ENCODE data around the gene ATP6V0D1. TPM values are rescaled to one million over a fixed set of nuclear protein-coding genes. Genes with fewer than 3 reads are reported as not detected.

Gene ATP6V0D1
- total and polyA plus RNA-seq, 2 experiments from 2014 or later: 20.6 to 68.7 TPM

GRCh38 chr16:67411339-67411738 lies 69.6 kb downstream of the ATP6V0D1 start:
- H3K36me3 Mint-ChIP-seq (ENCODE audit: low read depth): no peaks in the 10 kb centered on the region; the same call in 2 of the 3 replicates
- no peak overlapping the region for H3K4me3 ChIP-seq

More at GRCh38 chr16:67411339-67411738, 69.6 kb downstream of the ATP6V0D1 start:
- Histone ChIP-seq H3K4me2 (no peak overlapping the region), H3K9me2 (ENCODE audit: insufficient read depth) (no peaks in the 10 kb centered on the region), H2AFZ (no peak overlapping the region), H4K20me1 (replicated peaks; ENCODE audit: insufficient read depth) (no peaks in the 10 kb centered on the region; the same call in 1 of the 2 replicates), H3K27ac (ENCODE audit: low read depth) (no peak overlapping the region), H3F3A (replicated peaks; ENCODE audit: low read depth) (peaks cover 6% of the 10 kb centered on the region; the same call in 1 of the 2 replicates), H3K4me1 (ENCODE audit: insufficient read depth) (peaks cover 25% of the 10 kb centered on the region), H3K27me3 (ENCODE audit: insufficient read depth) (no peaks in the 10 kb centered on the region), H3K36me3 (ENCODE audit: insufficient read depth) (no peaks in the 10 kb centered on the region), H3K79me2 (replicated peaks; ENCODE audit: insufficient read depth) (no peaks in the 10 kb centered on the region)
- Mint-ChIP-seq H3K4me1 (peaks cover 28% of the 10 kb centered on the region), H3K9me3 (no peaks in the 10 kb centered on the region), H3K4me3 (no peak overlapping the region), H3K27me3 (ENCODE audit: insufficient read depth, low read depth, poor library complexity) (peaks cover 19% of the 10 kb centered on the region), H3K27ac (no peak overlapping the region)
- TF ChIP-seq STAT1 (IDR thresholded peaks at IDR 0.05; ENCODE audit: unreplicated experiment) (no peak), ZNF331 (CRISPR knock-in tag; IDR thresholded peaks at IDR 0.05; ENCODE audit: low read depth) (no peak), ZNF114 (CRISPR knock-in tag; IDR thresholded peaks at IDR 0.05) (no peak), CTCF (conservative IDR thresholded peaks at IDR 0.05; ENCODE audit: low read depth in 2 of 2) (no peak), JUNB (IDR thresholded peaks at IDR 0.05; ENCODE audit: unreplicated experiment) (no peak), EZH2 (IDR thresholded peaks at IDR 0.05; ENCODE audit: low read depth, unreplicated experiment) (no peak), EZH2phosphoT487 (IDR thresholded peaks at IDR 0.05; ENCODE audit: unreplicated experiment) (no peak)
- TF ChIP-seq, protein P1, sequence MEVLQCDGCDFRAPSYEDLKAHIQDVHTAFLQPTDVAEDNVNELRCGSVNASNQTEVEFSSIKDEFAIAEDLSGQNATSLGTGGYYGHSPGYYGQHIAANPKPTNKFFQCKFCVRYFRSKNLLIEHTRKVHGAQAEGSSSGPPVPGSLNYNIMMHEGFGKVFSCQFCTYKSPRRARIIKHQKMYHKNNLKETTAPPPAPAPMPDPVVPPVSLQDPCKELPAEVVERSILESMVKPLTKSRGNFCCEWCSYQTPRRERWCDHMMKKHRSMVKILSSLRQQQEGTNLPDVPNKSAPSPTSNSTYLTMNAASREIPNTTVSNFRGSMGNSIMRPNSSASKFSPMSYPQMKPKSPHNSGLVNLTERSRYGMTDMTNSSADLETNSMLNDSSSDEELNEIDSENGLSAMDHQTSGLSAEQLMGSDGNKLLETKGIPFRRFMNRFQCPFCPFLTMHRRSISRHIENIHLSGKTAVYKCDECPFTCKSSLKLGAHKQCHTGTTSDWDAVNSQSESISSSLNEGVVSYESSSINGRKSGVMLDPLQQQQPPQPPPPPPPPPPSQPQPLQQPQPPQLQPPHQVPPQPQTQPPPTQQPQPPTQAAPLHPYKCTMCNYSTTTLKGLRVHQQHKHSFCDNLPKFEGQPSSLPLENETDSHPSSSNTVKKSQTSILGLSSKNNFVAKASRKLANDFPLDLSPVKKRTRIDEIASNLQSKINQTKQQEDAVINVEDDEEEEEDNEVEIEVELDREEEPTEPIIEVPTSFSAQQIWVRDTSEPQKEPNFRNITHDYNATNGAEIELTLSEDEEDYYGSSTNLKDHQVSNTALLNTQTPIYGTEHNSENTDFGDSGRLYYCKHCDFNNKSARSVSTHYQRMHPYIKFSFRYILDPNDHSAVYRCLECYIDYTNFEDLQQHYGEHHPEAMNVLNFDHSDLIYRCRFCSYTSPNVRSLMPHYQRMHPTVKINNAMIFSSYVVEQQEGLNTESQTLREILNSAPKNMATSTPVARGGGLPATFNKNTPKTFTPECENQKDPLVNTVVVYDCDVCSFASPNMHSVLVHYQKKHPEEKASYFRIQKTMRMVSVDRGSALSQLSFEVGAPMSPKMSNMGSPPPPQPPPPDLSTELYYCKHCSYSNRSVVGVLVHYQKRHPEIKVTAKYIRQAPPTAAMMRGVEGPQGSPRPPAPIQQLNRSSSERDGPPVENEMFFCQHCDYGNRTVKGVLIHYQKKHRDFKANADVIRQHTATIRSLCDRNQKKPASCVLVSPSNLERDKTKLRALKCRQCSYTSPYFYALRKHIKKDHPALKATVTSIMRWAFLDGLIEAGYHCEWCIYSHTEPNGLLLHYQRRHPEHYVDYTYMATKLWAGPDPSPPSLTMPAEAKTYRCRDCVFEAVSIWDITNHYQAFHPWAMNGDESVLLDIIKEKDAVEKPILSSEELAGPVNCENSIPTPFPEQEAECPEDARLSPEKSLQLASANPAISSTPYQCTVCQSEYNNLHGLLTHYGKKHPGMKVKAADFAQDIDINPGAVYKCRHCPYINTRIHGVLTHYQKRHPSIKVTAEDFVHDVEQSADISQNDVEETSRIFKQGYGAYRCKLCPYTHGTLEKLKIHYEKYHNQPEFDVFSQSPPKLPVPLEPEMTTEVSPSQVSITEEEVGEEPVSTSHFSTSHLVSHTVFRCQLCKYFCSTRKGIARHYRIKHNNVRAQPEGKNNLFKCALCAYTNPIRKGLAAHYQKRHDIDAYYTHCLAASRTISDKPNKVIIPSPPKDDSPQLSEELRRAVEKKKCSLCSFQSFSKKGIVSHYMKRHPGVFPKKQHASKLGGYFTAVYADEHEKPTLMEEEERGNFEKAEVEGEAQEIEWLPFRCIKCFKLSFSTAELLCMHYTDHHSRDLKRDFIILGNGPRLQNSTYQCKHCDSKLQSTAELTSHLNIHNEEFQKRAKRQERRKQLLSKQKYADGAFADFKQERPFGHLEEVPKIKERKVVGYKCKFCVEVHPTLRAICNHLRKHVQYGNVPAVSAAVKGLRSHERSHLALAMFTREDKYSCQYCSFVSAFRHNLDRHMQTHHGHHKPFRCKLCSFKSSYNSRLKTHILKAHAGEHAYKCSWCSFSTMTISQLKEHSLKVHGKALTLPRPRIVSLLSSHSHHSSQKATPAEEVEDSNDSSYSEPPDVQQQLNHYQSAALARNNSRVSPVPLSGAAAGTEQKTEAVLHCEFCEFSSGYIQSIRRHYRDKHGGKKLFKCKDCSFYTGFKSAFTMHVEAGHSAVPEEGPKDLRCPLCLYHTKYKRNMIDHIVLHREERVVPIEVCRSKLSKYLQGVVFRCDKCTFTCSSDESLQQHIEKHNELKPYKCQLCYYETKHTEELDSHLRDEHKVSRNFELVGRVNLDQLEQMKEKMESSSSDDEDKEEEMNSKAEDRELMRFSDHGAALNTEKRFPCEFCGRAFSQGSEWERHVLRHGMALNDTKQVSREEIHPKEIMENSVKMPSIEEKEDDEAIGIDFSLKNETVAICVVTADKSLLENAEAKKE (CRISPR knock-in tag; IDR thresholded peaks at IDR 0.05): no peak
- DNase-seq (ENCODE audit: low spot score) (no peak), ATAC-seq (no peak)
